Spleen (tissue), 7 donors: ENCODE data around the gene COL27A1.

Experiments used
- CTCF ChIP-seq, 11 experiments: fragments of 200-600 bp in 7 of 11; fragments of 450-650 bp in 4 of 11; sonication (generic) in 4 of 11; IDR thresholded peaks in 8 of 11; conservative IDR thresholded peaks in 3 of 11; 1 replicate in 7 of 11; 2 replicates in 4 of 11; pipeline versions ENCODE4 v1.4.0 to v1.8.0; 2016 to 2021; ENCODE audit warnings: antibody characterized with exemption in 11 of 11, inconsistent platforms in 4 of 11, mild to moderate bottlenecking in 1 of 11
- POLR2AphosphoS5 ChIP-seq, 3 donors: sonication (generic); formaldehyde crosslinking; IDR thresholded peaks; one replicate each; pipeline ENCODE4 v1.5.1; 2017; ENCODE audit warnings: antibody characterized with exemption in 3 of 3
- donor health status: DM: no; HTN: no; CAD: no; lungs with moderate emphysema.
- donor health status: DM: no; HTN: no; CAD: no.
- donor health status: DM: no; HTN: no; CAD: no.

GRCh38 chr9:114312513-114312875 lies 157.2 kb downstream of the COL27A1 start:
- TF ChIP-seq CTCF (IDR thresholded peaks at IDR 0.05 in 8 of 11, conservative IDR thresholded peaks at IDR 0.05 in 3 of 11) (no peak), POLR2AphosphoS5 (IDR thresholded peaks at IDR 0.05) (no peak)
